NCI-H524 (cell line): Measurements from ENCODE around the gene STING1.
"Not testable (repeated sequence)": the region's sequence is repeated elsewhere in the genome, so short reads cannot be mapped to it uniquely, and the experiment has no call there.

Experiments used
- DNase-seq, 2 experiments: peaks; one replicate each; lab custom pipeline; 2025; lab: John Stamatoyannopoulos, UW

STING1 gene

DNA sequence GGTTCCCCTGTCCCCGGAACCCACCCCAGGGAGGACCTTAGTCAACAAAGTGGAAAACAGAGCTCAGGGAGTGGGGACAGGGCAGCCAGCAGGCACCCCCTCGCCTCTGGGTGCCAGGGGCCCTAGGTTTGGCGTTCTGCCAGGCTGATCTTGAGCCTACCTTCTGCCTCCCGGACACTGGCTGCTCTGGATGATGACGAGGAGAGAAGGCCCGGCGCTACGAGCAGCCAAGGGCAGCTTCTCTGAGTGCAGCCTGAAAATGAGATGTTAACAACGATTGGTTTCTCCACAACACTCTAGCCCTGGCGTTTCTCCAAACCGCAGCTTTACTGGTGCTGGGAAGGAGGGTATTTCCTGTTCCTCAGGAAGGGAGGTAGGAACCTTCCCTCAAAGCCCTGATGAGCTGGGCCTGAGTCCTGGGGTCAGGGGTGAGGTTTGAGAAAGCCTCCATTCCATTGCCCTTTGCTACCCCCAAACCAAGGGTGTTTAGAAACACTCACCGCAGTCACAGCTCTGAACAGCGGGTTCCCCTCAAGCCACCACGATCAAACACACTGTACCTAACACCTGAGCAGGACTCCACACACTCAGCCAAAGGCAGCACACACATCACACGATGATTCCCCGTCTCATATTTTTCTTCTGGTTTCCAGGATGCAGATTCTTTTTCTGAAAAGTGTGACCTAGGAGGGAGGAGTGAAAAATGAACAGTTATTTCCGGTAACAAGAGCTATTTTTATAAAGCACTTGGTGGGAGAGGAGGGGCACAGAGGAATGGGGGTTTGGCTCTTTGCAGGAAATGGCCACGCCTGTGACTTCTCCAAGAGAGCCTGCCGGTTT lies at the start of gene STING1:
STING1 (minus strand) TSS at position 709 of the 840 bp plus-strand sequence. CDS start 1,054 bp downstream, outside the sequence.
- DNase-seq: peak; percentile 28 to 72

DNA sequence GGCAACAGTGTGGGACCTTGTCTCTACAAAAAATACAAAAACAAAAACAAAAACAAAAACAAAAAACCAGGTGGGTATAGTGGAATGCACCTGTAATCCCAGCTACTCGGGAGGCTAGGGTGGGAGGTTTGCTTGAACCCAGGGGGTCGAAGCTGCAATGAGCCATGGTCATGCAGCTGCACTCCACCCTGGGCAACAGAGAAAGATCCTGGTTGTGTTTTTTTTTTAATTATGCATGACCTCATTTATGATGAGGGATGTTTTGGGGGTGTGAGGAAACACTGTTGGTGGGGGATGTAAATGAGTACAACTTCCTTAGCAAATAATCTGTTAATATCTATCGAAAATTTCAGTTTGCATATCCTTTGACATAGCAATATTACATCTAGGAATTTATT lies 49.2 kb upstream of the STING1 start:
- no peak for DNase-seq

DNA sequence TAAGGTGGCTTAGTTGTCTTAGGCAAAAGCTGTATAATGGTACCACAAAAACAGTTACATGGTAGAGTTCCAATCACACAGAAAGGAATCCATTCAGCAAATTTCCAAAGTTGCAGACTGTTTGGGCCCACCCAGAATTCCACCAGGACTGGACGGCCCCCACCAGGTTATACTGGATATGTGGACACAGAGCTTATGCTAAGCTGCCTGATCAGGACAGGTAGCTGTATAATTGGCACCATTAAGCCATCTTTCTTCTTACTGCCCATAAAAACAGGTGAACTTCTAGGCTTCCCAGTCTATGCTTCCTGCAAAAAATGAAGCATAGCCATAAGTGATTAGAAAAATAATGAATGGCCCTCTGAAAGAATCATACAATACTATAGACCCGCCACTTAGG lies 47.5 kb upstream of the STING1 start:
- DNase-seq: not testable (repeated sequence)

DNA sequence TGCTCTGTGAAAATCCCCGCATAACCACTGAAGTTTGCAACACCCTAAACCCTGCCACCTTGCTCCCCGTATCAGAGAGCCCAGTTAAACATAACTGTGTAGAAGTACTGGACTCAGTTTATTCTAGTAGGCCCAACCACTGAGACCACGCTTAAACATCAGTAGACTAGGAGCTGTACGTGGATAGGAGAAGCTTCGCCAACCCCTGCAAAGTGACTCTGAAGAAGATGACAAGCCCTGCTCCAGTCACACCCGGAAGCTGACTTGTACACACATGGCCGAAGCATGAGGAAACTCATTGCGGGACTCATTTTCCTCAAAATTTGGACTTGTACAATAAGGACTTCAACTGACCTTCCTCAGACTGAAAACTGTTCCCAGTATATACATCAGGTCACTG lies 46.1 kb upstream of the STING1 start:
- DNase-seq: not testable (repeated sequence)

DNA sequence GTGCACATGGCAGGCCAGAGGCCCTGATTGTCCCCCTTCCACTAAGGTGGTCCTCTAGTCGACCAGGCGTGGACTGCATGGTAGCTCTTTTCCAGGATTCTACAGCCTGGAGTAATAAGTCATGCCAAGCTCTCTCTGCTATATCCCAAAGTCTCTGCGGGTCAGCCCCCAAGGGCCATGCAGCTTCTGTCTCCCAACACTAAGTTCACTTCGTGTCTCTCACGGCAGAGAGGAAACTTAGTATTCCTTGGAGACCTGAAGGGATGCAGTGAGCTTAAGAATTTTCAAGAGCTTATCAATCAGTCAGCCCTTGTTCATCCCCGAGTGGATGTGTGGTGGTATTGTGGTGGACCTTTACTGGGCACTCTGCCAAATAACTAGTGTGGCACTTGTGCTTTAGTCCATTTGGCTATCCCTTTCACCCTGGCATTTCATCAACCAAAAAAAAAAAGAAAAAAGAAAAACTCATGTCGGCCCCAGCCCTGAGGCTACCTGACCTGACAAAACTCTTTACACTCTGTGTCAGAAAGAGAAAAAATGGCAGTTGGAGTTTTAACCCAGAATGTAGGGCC lies 45.4 kb upstream of the STING1 start:
- not testable (repeated sequence) for DNase-seq

DNA sequence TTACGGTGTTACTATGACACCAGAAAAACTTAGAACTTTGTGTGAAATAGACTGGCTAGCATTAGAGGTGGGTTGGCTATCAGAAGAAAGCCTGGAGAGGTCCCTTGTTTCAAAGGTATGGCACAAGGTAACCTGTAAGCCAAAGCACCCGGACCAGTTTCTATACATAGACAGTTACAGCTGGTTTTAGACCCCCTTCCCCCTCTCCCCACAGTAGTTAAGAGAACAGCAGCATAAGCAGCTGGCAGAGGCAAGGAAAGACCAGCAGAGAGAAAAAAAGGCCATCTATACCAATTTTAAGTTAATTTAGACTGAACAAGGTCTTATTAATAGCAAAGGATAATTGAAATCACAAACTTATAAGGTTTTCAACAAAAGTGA lies 44.5 kb upstream of the STING1 start:
- DNase-seq: not testable (repeated sequence)

DNA sequence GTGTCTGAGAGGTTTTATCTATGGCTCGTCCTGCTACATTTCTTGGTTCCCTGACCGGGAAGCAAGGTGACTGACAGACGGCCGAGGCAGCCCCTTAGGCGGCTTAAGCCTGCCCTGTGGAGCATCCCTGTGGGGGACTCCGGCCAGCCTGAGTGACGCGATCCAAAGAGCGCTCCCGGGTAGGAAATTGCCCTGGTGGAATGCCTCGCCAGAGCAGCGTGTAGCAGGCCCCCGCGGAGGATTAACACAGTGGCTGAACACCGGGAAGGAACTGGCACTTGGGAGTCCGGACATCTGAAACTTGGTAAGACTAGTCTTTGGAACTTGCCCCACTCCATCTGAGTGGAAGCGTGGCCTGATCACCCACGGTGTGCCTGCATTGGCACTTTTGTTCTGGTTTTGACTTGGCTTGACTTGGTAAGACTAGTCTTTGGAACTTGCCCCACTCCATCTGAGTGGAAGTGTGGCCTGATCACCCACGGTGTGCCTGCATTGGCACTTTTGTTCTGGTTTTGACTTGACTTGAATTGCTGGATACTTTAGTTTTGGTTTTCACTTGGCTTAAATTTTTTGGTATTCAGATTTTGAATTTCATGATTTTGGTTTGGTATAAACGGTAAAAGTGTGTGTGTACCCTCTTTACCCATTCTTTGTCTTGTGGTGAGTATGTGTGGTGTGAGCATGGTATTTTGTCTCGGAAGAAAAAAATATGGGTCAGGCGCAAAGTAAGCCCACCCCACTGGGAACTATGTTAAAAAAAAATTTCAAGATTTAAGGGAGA lies 43.9 kb upstream of the STING1 start:
- DNase-seq: not testable (repeated sequence)

DNA sequence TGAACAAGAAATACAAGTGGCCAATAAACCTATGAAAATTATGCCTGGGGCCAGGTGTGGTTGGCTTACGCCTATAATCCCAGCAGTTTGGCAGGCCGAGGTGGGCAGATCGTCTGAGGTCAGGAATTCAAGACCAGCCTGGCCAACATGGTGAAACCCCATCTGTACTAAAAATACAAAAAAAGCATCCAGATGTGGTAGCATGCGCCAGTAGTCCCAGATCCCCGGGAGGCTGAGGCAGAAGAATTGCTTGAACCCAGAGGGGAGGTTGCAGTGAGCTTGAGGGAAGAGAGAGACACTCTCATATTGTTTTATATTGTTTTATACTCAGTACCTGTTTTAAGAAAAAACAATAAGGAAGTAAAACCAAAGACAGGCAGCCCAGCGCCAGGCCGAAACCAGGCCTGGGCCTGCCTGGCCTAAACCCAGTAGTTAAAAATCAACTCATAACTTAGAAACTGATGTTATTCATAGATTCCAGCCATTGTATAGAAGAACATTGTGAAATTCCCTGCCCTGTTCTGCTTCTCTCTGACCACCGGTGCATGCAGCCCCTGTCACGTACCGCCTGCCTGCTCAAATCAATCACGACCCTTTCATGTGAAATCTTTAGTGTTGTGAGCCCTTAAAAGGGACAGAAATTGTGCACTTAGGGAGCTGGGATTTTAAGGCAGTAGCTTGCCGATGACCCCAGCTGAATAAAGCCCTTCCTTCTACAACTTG lies 43.2 kb upstream of the STING1 start:
- DNase-seq: not testable (repeated sequence)

DNA sequence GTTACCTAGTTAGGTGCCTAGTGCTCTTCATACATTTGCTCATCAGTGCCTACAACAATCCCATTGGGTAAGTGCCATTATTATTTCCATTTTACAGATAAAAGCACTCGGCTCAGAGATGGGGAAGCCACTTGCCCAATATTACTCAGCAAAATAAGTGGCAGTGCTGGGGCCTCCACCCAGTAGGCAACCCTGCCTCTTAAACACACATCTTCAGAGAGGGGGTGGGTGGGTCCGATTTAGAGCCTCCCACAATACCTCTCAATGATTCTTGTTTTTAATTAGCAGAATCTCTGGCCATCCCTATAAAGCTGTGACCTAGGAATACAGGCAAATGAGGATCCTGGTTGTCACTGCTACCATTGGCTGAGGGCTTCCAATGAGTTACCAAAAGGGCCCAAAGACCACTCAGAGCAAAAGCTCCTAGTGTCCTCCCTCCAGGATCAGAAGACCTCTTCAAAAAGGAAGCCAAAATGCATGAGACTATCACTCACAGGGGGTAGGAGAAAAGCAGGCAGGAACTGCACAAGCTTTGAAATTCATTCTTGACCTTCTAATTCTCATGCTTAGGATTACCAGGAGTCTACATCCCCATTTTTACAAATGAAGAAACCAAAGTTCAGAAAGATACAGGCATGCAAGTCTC lies 42.5 kb upstream of the STING1 start:
- no peak for DNase-seq

DNA sequence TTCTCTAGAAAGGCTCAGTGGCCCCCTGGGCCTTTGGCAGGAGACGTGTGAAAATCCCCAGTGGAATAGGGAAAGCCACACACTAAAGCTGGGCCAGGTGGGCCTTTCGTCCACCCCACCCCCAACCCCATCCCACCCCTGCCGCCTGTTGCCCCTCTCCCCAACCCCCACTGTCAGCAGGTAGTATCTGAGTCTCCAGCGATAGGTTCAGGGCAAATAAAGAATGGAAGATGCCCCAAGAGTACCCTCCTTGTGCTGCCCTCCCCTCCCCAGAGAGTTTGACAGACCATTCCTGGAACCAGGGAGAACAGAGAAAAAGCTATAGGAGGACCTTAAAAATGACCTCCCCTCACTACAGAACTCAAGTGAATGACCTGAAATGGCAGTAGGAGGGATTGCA lies 41.9 kb upstream of the STING1 start:
- DNase-seq: no peak

DNA sequence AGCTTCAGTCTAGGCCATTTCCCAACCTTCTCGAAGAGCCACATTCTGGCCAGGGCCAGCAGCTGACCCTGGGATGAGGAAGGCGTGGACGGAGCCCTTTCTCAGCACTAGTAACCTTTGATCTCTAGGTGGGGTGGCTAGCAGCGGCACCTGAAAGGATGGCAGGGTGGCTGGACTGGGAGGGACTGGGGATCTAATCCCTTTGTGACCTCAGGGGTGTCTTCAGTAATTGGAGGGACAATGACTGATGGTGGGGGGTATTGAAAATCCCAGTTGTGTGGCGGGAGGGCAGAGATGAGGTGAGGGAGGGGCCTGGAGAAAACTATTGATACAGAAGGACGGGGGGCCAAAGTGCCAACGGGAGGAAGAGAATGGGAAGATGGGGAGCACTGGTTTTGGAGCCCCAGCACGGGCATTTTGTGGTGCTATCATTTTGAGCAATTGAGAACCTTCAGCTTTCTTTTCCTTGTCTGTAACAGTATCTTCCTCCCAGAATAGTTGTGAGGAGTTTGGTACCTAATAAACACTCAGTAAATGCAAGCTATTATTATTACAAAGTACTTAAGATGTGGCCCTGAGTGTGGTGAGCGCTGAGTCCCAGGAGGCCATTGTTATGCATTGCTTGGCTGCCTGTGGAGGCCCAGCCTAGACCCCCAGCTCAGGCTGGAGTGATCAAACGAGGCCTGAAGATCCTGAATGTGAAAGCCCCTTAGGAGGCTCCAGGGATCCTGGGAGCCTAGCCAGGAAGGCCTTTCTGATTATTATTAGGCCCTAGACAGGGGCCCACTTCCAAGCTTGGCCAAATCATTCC lies 41.3 kb upstream of the STING1 start:
- DNase-seq: no peak

DNA sequence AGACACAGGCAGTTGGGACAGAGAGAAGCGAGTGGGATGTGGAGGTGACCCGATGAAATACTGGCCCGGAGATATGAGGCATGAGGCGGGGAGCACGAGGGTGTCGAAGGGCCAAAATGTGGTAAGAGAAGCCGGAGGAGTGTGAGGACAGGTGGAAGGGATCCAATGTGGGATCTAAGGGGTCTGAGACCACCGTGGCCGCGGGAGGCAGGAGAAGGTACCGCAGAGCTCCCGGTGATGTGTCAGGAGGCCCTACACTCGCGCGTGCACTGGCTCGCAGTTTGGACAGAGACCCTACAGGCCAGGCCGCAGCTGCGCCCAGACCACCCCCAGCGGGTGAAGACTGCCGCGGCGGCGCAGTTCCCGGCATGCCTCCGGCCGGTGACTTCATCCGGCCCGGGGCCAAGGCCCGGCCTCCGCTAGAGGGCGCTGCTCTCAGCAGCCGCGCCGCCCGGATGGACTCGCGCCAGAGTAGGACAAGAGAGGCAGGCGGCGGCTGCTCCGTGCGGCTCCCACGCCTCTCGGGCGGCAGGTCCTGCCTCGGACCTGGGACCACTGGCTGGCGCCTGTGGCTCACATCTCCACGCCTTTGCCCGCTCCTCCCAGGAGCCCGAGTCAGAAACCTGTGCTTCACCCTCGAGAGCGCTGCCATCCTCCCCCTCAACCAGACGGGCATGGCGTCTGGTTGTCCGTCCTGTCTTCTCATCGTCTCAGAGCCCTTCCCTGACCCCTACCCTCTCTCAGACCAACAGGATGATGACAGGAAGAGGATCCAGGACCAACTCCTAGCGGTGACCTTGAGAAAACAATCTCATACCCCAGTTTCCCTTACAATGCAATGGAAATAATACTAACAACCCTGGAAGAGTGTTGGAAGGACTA lies 35.4 kb upstream of the STING1 start:
- peak; percentile 21 to 76 for DNase-seq

DNA sequence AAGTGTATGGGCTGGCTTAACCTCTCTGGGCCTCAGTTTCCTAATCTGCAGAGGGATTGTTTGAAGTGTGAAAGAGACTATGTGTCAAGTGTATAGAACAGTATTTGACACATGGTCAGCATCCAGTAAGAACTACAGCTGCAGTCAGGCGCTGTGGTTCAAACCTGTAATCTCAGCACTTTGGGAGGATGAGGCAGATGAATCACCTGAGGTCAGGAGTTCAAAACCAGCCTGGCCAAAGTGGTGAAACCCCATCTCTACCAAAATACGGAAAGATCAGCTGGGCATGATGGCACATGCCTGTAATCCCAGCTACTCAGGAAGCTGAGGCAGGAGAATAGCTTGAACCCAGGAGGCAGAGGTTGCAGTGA lies 31.9 kb upstream of the STING1 start:
- DNase-seq: no peak

DNA sequence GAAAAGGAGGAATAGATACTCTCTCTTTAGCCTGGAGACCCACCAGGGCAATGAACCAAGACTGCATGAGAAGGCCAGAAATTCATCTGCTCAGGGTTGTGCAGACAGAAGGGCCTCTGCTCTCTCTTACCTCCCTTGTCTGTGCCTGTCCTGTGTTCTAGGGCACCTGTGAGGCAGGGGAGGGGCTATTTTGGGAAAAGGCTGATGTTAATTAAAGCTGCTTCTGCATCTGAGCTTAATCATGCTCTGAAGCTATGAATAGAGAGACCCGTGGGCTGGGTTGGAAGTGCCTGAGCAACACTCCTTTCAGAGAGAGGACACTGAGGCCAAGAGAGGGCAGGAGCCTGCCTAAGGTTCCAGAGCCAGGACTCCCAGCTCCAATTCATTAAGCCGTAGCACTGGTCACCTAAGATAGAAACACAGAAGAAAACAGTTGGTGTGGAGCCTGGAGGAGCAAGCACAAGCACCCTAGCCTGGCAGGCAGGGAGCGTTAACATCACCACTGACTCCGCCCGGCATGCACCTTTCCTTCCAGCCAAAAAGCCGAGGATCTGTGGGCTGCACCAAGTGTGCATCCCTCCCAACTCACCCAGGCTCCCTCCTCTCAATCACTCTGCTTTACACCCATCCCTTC lies 31.4 kb upstream of the STING1 start:
- DNase-seq: no peak

DNA sequence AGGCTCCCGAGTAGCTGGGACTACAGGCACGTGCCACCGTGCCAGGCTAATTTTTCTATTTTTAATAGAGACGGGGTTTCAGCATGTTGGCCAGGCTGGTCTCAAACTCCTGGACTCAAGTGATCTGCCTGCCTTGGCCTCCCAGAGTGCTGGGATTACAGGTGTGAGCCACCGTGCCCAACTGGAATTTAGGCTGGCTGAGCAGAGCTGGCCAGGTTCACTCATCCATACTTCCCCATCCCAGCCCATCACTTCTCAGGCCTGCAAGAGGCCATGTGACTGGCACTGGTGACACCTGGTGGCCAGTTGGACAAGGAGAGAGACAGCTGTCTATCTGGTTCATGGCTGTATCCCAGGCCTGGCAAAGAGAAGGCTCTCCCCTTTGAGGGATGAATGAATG lies 30.9 kb upstream of the STING1 start:
- DNase-seq: peak; percentile 48 to 79

DNA sequence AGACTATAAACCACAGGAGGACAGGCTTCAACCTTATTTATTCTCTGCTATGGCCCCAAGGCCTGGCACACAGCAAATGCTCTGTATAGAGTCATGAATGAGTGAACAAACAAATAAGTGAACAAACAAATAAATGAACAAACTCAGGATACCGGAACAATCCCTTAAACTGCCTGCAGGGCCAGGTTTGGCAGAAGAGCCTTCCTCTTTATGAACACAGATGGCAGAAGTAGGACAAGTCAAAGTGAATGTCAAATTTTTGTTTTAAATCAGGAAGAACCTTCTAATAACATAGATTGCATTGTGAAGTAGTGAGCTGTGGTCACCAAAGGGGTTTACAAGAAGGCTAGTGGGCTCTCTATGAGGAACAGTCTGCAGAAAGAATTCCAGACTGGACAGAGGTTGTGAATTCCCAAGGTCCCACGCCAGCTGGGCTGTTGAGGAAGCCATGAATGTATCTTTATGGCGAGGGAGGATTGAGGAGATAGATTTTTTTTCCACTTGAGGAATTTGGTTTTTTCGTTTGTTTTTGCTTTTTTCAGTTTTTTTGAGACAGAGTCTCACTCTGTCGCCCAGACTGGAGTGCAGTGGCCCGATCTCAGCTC lies 30.3 kb upstream of the STING1 start:
- DNase-seq: no peak

DNA sequence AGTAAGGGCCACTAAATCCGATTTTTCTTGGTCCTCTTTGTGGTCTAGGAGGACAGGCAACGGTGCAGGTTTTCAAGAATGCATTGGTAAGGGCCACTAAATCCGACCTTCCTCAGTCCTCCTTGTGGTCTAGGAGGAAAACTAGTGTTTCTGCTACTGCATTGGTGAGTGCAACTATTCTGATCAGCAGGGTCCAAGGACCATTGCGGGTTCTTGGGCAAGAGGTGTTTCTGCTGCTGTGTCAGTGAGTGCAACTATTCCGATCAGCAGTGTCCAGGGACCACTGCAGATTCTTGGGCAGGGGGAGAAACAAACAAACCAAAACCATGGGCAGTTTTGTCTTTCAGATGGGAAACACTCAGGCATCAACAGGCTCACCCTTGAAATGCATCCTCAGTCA lies 22.2 kb upstream of the STING1 start:
- DNase-seq: not testable (repeated sequence)

DNA sequence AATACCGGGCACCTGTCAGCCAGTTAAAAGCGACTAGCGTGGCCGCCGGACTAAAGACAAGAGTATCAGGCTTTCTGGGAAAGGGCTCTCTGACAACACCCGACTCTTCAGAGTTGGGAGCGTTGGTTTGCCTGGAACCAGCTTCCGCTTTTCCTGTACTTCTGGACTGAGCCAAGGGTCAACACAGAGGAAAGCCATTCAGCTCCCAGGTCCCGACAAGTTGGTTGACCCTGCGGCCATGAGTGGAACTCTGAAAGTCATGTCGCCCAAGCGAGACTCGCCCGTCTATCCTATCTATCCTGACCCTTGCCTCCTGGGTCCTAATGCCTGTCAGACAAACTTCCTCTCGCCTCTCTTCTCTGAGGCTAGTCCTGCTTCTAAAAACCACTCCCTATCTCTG lies 21.3 kb upstream of the STING1 start:
- DNase-seq: not testable (repeated sequence)
